HG02571 (cell line): ENCODE data around the gene TADA2A.

Source experiments
- ATAC-seq: cut with Tn5 transposase; IDR thresholded peaks from one replicate; pipeline ENCODE4 v1.9.1; 2021; ENCODE audit warnings: mild to moderate bottlenecking, moderate library complexity; ENCODE audit not compliant: unreplicated experiment

TADA2A gene

DNA sequence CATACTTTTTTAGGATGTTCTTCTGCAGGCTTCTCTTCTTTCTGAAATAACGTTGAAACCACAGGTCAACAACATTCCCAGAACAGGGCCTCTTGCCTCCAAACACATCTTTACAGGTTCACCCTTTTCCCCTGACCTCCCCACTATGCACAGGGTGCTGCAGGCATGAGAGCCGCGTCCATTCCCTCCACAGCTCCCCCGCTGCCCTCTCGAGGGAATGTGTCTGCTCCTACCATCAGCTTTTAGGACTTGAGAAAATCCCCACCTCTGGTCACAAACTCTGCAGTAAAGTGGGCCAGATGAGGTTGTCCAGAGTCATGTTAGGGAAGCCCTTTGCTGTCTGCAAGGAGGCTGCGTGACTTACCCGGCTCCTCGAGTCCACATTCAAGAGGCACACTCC lies 113.5 kb downstream of the TADA2A start:
- no peak for ATAC-seq

GRCh38 chr17:37521821-37522220 lies 115.1 kb downstream of the TADA2A start:
- ATAC-seq = no peak

GRCh38 chr17:37523715-37524219 lies 117.1 kb downstream of the TADA2A start:
- ATAC-seq = no peak

GRCh38 chr17:37527249-37527851 lies 120.7 kb downstream of the TADA2A start:
- ATAC-seq = no peak
